ENCODE results near the gene COX4I2. TPM values are rescaled to one million over a fixed set of nuclear protein-coding genes. Genes with fewer than 3 reads are reported as not detected.

The COX4I2 gene
- polyA plus RNA-seq, 3 donors, result not detected

DNA sequence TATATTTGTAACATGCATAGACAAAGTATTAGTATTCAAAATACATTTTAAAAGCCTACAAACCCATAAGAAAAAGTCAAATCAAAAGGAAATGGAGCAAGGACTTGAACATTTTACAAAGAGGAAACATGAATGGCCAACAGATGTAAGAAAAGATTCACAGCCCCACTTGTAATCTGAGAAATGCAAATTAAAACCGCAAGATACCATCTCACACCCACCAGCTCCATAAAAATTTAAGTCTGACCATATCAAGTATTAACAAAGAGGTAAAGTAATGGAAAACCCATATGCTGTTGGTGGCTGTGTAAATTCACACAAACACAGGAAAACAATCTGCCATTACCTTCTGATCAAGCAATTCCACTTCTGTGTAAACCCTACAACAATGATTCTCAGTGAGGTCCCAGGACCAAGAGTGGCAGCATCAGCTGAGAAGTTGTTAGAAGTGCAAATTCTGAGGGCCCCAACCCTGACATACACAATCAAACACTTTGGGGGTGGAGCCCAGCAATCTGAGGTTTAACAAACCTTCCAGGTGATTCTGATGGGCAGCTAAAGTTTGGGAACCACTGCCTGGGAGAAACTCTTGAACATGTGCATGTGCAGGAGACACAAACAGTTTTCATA is 54.0 kb downstream of the COX4I2 start:
- H3K27me3 Mint-ChIP-seq (ENCODE audit: low read depth in 3 of 3), result peaks cover 0 to 1% (median 0%) of the 10 kb centered on the region in 3 donors
- Histone ChIP-seq H3K79me2 (ENCODE audit: insufficient read depth, low read length) (peaks cover 14% of the 10 kb centered on the region), H2AFZ (ENCODE audit: insufficient read depth, low read depth, low read length, poor library complexity, severe bottlenecking) (no peak overlapping the region), H3K9ac (ENCODE audit: insufficient read depth, low read length, poor library complexity, severe bottlenecking) (no peak overlapping the region), H3K4me3 (replicated peaks in 1 of 3; ENCODE audit: low read depth in 2 of 3, low read length in 3 of 3) (no peak overlapping the region), H3K27me3 (ENCODE audit: control insufficient read depth in 2 of 2, insufficient read depth in 2 of 2, low read length in 2 of 2) (no peaks in the 10 kb centered on the region), H3K9me3 (replicated peaks in 1 of 2; ENCODE audit: control insufficient read depth in 1 of 2, insufficient read depth in 1 of 2, low read length in 2 of 2) (no peaks in the 10 kb centered on the region), H3K36me3 (replicated peaks in 1 of 2; ENCODE audit: control insufficient read depth in 1 of 2, insufficient read depth in 2 of 2, low read length in 2 of 2) (peaks cover 20 to 54% of the 10 kb centered on the region in 2 donors), H4K20me1 (ENCODE audit: insufficient read depth, low read length) (peaks cover 36% of the 10 kb centered on the region), H3K4me1 (ENCODE audit: control insufficient read depth in 1 of 2, insufficient read depth in 2 of 2, low read length in 2 of 2) (no peaks in the 10 kb centered on the region), H3K27ac (ENCODE audit: low read depth in 1 of 2, low read length in 2 of 2) (peak overlapping the region in 1 of 2 donors; percentile 4), H3K4me2 (replicated peaks; ENCODE audit: extremely low read depth, low read length, poor library complexity, severe bottlenecking) (no peak overlapping the region)
- peaks cover 20% of the 10 kb centered on the region for H3K4me1 Mint-ChIP-seq
- peaks cover 45 to 73% of the 10 kb centered on the region in 2 donors for H3K36me3 Mint-ChIP-seq
- TF ChIP-seq, protein P1, sequence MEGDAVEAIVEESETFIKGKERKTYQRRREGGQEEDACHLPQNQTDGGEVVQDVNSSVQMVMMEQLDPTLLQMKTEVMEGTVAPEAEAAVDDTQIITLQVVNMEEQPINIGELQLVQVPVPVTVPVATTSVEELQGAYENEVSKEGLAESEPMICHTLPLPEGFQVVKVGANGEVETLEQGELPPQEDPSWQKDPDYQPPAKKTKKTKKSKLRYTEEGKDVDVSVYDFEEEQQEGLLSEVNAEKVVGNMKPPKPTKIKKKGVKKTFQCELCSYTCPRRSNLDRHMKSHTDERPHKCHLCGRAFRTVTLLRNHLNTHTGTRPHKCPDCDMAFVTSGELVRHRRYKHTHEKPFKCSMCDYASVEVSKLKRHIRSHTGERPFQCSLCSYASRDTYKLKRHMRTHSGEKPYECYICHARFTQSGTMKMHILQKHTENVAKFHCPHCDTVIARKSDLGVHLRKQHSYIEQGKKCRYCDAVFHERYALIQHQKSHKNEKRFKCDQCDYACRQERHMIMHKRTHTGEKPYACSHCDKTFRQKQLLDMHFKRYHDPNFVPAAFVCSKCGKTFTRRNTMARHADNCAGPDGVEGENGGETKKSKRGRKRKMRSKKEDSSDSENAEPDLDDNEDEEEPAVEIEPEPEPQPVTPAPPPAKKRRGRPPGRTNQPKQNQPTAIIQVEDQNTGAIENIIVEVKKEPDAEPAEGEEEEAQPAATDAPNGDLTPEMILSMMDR (IDR thresholded peaks at IDR 0.05), result no peak
- no peak for DNase-seq
- WGBS (ENCODE audit: insufficient coverage), result no CpG with 5 or more reads among the region's 1 CpG
- no peak overlapping the region for H3K4me3 Mint-ChIP-seq
- H3K9me3 Mint-ChIP-seq, result no peaks in the 10 kb centered on the region
- intact Hi-C loops (cut with micrococcal nuclease), result no loop called here
- H3K27ac Mint-ChIP-seq, result peak overlapping the region in 1 of 7 donors; percentile 43

DNA sequence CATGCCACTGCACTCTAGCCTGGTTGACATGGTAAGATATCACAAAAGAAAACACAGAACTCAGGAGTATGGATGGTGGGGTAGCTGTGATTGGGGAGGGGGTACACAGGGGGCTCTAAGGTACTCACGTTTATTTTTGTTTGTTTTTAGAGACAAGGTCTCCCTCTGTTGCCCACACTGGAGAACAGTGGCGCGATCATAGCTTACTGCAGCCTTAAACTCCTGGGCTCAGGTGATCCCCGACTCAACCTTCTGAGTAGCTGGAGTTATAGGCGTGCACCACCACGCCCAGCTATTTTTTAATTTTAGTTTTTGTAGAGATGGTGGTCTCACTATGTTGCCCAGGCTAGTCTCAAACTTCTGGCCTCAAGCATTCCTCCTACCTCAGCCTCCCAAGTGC is 55.7 kb downstream of the COX4I2 start:
- intact Hi-C loops (cut with micrococcal nuclease), result no loop called here
- Mint-ChIP-seq H3K27ac (peak overlapping the region in 1 of 7 donors; percentile 69), H3K36me3 (peaks cover 44 to 64% of the 10 kb centered on the region in 2 donors), H3K4me3 (no peak overlapping the region), H3K9me3 (no peaks in the 10 kb centered on the region), H3K4me1 (peaks cover 20% of the 10 kb centered on the region), H3K27me3 (ENCODE audit: low read depth in 3 of 3) (peaks cover 0 to 1% (median 0%) of the 10 kb centered on the region in 3 donors)
- no peak overlapping the region for H3K4me2 ChIP-seq (replicated peaks; ENCODE audit: extremely low read depth, low read length, poor library complexity, severe bottlenecking)
- H3K27ac ChIP-seq (ENCODE audit: low read depth in 1 of 2, low read length in 2 of 2), result no peak overlapping the region
- H3K79me2 ChIP-seq (ENCODE audit: insufficient read depth, low read length), result peaks cover 22% of the 10 kb centered on the region
- peaks cover 17 to 40% of the 10 kb centered on the region in 2 donors for H3K36me3 ChIP-seq (replicated peaks in 1 of 2; ENCODE audit: control insufficient read depth in 1 of 2, insufficient read depth in 2 of 2, low read length in 2 of 2)
- H3K9me3 ChIP-seq (replicated peaks in 1 of 2; ENCODE audit: control insufficient read depth in 1 of 2, insufficient read depth in 1 of 2, low read length in 2 of 2), result no peaks in the 10 kb centered on the region
- no peak overlapping the region for H3K9ac ChIP-seq (ENCODE audit: insufficient read depth, low read length, poor library complexity, severe bottlenecking)
- H3K4me1 ChIP-seq (ENCODE audit: control insufficient read depth in 1 of 2, insufficient read depth in 2 of 2, low read length in 2 of 2), result no peaks in the 10 kb centered on the region
- TF ChIP-seq, protein P1 (IDR thresholded peaks at IDR 0.05), result no peak
- H3K27me3 ChIP-seq (ENCODE audit: control insufficient read depth in 2 of 2, insufficient read depth in 2 of 2, low read length in 2 of 2), result no peaks in the 10 kb centered on the region
- H2AFZ ChIP-seq (ENCODE audit: insufficient read depth, low read depth, low read length, poor library complexity, severe bottlenecking), result no peak overlapping the region
- peaks cover 44% of the 10 kb centered on the region for H4K20me1 ChIP-seq (ENCODE audit: insufficient read depth, low read length)
- no peak for DNase-seq
- 96% methylated on average over 3 of the region's 6 CpGs for WGBS (ENCODE audit: insufficient coverage)
- no peak overlapping the region for H3K4me3 ChIP-seq (replicated peaks in 1 of 3; ENCODE audit: low read depth in 2 of 3, low read length in 3 of 3)
